ENCODE measurements around the gene CTNNB1.

The CTNNB1 gene

DNA sequence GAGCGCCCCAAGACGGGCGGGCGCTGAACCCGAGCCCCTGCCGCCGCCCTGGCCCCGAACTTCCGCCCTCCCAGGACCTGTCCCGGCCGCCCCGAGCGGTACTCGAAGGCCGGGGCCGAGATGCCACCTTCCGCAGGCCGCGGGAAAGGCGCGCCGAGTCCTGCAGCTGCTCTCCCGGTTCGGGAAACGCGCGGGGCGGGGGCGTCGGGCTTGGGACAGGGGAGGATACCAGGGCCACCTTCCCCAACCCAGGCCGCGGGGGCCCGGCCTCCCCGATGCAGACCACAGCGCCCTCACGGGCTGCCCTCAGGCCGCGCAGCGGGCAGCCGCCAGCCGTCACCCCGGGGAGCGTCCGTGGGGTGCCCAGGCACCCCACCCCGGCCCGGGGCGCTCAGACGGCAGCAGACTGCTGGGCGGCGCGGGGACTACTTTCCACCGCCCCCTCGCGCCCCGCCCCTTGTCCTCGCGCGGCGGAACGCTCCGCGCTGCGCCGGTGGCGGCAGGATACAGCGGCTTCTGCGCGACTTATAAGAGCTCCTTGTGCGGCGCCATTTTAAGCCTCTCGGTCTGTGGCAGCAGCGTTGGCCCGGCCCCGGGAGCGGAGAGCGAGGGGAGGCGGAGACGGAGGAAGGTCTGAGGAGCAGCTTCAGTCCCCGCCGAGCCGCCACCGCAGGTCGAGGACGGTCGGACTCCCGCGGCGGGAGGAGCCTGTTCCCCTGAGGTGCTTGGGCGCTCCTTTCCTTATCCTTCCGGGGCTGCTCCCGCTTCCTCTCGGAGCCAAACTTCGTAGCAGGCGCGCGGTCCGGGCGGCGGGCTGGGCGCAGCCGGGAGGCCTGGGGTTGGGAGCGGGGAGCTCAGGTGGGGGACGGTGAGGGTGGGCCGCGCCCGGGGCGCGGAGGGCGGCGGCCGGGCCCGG lies at the start of gene CTNNB1:
CTNNB1 (plus strand) TSS at position 556 of the 916 bp plus-strand sequence. CDS start 24,564 bp downstream, outside the sequence.
- TF ChIP-seq, protein P1, sequence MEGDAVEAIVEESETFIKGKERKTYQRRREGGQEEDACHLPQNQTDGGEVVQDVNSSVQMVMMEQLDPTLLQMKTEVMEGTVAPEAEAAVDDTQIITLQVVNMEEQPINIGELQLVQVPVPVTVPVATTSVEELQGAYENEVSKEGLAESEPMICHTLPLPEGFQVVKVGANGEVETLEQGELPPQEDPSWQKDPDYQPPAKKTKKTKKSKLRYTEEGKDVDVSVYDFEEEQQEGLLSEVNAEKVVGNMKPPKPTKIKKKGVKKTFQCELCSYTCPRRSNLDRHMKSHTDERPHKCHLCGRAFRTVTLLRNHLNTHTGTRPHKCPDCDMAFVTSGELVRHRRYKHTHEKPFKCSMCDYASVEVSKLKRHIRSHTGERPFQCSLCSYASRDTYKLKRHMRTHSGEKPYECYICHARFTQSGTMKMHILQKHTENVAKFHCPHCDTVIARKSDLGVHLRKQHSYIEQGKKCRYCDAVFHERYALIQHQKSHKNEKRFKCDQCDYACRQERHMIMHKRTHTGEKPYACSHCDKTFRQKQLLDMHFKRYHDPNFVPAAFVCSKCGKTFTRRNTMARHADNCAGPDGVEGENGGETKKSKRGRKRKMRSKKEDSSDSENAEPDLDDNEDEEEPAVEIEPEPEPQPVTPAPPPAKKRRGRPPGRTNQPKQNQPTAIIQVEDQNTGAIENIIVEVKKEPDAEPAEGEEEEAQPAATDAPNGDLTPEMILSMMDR (IDR thresholded peaks at IDR 0.05; ENCODE audit: low read length, missing control alignments) = no peak
- DNase-seq (ENCODE audit: low read depth) = peak; percentile 96
- H3K4me3 ChIP-seq (replicated peaks; ENCODE audit: low read depth, low read length) = peak within 1 kb of the TSS; percentile 92

DNA sequence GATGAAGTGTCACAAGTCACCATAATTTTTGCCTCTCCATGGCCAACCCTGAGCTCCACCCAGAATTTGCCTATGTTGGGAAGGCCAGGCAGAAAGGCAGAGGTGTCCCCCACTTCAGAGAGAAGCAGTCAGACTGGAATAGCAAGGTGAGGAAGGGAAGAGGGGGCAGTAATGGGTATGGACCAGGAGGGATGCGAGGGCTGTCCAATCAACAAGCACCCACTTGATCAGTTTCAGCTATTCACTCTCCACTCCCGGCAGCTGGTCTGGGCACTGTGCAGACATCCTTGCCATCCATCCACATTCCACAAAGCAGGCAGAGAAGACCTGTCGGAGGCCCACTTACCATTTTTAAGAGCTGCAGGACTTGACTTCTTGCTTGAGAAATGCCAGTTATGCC lies 43.5 kb upstream of the CTNNB1 start:
- H3K4me3 ChIP-seq (replicated peaks; ENCODE audit: low read depth, low read length) = no peak overlapping the region
- no peak for DNase-seq (ENCODE audit: low read depth)
- TF ChIP-seq, protein P1 (IDR thresholded peaks at IDR 0.05; ENCODE audit: low read length, missing control alignments) = no peak

DNA sequence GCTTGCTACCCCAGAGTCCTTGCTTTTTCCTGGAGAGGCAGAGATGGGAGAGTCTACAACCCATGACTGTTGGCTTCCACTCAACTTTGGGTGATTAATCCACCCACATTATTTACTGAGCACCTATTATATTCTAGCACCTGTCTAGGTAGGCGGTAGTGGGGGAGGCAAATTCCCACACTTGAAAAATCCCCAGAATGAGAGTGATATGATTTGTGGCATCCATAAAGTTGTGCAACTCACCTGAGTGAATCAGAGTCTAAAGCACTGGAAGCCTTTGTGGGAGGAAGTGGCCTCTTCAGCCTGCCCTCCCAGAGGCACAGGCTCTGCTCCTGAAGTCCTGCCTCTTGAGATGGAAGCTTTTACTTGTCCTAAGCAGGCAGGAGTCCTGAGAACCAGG lies 40.4 kb upstream of the CTNNB1 start:
- peak; percentile 20 for DNase-seq (ENCODE audit: low read depth)

DNA sequence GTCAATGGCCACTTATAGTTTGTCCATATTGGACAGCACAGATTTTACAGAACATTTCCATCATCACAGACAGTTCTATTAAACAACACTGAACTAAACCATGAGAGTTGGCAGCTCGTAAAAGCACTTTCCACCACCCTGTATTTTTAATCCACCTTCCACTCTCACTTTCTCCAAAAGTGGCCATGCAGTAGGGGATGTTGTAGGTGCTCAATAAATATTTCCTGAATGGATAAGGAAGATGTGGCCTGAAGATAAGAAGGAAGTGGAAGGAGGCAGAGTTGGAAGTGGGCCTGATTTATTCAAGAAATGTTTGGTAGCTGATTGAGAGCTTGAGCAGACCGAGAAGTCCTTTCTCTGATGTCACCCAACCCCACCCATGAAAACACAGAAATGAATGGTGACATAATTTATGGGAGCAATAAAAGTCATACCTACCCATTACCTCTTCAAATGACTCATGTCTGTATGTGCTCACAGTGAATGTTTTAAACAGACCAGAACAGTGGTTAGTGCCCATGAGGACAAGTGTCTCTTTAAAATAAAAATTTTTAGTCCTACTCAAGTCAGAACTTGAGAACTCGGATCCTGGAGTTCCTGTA lies 39.6 kb upstream of the CTNNB1 start:
- DNase-seq (ENCODE audit: low read depth) = no peak
- TF ChIP-seq, protein P1 (IDR thresholded peaks at IDR 0.05; ENCODE audit: low read length, missing control alignments) = no peak
- no peak overlapping the region for H3K4me3 ChIP-seq (replicated peaks; ENCODE audit: low read depth, low read length)

More for the DNA sequence above, 40.4 kb upstream of the CTNNB1 start:
- TF ChIP-seq, protein P1 (IDR thresholded peaks at IDR 0.05; ENCODE audit: low read length, missing control alignments) = no peak
- H3K4me3 ChIP-seq (replicated peaks; ENCODE audit: low read depth, low read length) = no peak overlapping the region

DNA sequence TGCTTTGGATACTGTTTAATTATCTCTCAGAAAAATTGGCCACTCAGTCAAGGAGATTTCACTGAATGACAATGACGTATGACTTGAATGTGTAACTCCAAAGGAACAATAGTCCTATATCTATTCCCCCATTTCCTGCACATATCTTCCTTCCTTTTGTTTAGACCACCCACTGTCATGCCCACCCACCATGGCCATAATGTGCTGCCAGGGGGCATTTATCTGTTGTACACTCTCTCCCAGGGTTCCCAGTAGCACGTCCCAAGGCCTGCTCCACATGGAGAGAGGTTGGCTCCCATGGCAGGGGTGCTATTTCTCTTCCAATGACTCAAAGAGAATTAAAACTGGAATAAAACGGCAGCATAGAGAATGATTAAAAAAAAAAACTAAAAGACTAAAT lies 36.8 kb upstream of the CTNNB1 start:
- DNase-seq (ENCODE audit: low read depth) = no peak
- TF ChIP-seq, protein P1 (IDR thresholded peaks at IDR 0.05; ENCODE audit: low read length, missing control alignments) = no peak
- H3K4me3 ChIP-seq (replicated peaks; ENCODE audit: low read depth, low read length) = no peak overlapping the region

DNA sequence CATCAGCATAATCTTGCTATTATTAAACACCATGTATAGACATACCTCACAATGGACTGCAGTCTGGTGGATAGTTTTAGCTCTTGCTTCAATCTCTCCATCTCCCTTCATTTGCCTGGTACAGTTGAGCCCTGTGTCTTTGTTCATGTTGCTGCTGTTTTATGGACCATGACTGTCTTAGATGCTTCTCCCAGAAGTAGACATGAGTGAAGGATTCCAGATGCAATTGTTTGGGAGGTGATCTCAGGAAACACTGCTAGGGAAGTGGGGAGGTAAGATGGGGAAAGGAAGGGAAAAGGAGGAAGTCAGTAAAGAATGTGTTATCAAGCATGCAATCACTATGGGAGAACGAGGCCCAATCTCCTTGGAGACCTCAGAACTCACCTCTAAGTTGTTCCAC lies 36.3 kb upstream of the CTNNB1 start:
- no peak for DNase-seq (ENCODE audit: low read depth)
- no peak overlapping the region for H3K4me3 ChIP-seq (replicated peaks; ENCODE audit: low read depth, low read length)
- TF ChIP-seq, protein P1 (IDR thresholded peaks at IDR 0.05; ENCODE audit: low read length, missing control alignments) = no peak
